Tibial nerve (tissue), 4 donors: ENCODE data around the gene NTPCR.

ENCODE experiments used
- EP300 ChIP-seq, 2 donors: sonication (generic); formaldehyde crosslinking; IDR thresholded peaks; one replicate each; pipeline ENCODE4 v1.6.1; 2017; ENCODE audit warnings: antibody characterized with exemption in 2 of 2, mild to moderate bottlenecking in 1 of 2
- POLR2A ChIP-seq, 2 donors: fragments of 450-650 bp; IDR thresholded peaks; one replicate each; pipeline ENCODE4 v1.6.1; 2017; ENCODE audit warnings: antibody characterized with exemption in 2 of 2, mild to moderate bottlenecking in 2 of 2, moderate library complexity in 2 of 2
- TF ChIP-seq, protein P1 (sequence below), 5 experiments: fragments of 200-600 bp in 3 of 5; fragments of 450-650 bp in 2 of 5; sonication (generic) in 3 of 5; IDR thresholded peaks; one replicate each; pipeline ENCODE4 v1.5.1; 2016 to 2019; ENCODE audit warnings: antibody characterized with exemption in 5 of 5, mild to moderate bottlenecking in 3 of 5, moderate library complexity in 2 of 5

DNA sequence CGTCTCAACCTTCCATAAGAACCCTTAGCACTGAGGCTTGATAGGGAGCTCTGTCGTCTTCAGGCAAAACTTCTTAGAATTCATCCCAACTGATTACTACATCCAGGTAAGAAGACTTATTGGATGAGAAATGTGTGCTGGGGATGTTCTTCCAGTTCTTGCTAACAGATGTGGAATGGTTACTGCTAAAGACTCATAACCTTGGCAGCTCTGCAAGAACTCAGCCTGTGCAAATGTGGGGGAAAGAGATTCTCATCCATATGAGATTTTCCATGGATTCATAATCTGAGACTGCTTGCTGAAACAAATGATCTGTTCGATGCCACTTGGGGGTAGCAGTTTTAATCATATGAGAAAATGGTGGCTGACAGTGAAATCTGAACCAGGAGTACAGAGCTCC, 48.2 kb downstream of the NTPCR start:
- TF ChIP-seq, protein P1, sequence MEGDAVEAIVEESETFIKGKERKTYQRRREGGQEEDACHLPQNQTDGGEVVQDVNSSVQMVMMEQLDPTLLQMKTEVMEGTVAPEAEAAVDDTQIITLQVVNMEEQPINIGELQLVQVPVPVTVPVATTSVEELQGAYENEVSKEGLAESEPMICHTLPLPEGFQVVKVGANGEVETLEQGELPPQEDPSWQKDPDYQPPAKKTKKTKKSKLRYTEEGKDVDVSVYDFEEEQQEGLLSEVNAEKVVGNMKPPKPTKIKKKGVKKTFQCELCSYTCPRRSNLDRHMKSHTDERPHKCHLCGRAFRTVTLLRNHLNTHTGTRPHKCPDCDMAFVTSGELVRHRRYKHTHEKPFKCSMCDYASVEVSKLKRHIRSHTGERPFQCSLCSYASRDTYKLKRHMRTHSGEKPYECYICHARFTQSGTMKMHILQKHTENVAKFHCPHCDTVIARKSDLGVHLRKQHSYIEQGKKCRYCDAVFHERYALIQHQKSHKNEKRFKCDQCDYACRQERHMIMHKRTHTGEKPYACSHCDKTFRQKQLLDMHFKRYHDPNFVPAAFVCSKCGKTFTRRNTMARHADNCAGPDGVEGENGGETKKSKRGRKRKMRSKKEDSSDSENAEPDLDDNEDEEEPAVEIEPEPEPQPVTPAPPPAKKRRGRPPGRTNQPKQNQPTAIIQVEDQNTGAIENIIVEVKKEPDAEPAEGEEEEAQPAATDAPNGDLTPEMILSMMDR (IDR thresholded peaks at IDR 0.05), result no peak
- TF ChIP-seq EP300 (IDR thresholded peaks at IDR 0.05), result no peak
- no peak for TF ChIP-seq POLR2A (IDR thresholded peaks at IDR 0.05)
